Measurements from ENCODE around the gene CDK12. TPM values are rescaled to one million over a fixed set of nuclear protein-coding genes. Genes with fewer than 3 reads are reported as not detected.
"Not testable (repeated sequence)": the region's sequence is repeated elsewhere in the genome, so short reads cannot be mapped to it uniquely, and the experiment has no call there.

CDK12 gene
- total RNA-seq, 1 experiment from 2014 or later, result 30.4 TPM

DNA sequence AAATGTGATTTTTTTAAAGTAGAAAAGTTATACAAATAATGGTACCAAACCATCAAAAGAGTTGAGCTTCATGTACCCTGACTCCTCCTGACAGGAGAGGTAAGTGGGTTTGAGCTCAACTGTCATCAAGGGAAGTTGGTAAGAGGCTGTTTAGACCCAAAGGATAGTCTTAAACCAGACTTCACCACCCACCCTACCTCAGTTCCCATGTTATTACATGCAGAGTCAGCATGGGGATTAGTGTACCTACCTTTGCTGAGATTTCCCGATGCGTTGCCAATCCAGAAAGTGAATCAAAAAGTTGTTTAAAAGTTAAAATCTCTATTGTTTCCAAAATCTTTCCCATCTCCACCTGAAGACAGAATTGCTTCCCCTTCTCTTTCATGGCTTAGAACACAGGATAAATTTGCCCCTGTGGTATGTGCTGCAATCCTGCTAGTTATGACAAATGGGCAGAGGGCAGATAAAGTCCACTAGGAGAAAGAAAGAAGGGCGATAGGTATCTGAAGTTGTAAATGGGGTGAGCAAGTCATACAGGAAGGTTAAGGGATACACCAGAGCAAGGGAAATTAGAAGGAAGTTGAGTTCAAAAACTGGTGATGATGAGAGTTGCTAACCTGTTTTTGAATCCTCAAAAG, 73.6 kb downstream of the CDK12 start:
- Histone ChIP-seq H3K27ac (ENCODE audit: low read length) (no peak overlapping the region), H3K27me3 (ENCODE audit: low read length) (no peaks in the 10 kb centered on the region), H3K9ac (ENCODE audit: low read length) (no peak overlapping the region), H4K20me1 (ENCODE audit: low read length) (no peaks in the 10 kb centered on the region), H3K9me3 (ENCODE audit: low read length) (no peaks in the 10 kb centered on the region), H3K9me2 (replicated peaks; ENCODE audit: low read length) (no peaks in the 10 kb centered on the region), H3F3A (ENCODE audit: low read length, unreplicated experiment) (no peaks in the 10 kb centered on the region), H3K4me3 (ENCODE audit: low read length) (no peak overlapping the region), H3K4me2 (ENCODE audit: low read length) (0 out of 2 replicates have a peak overlapping the region, but pooled peaks have one; percentile 14), H3K36me3 (ENCODE audit: low read depth, low read length) (peaks cover 2% of the 10 kb centered on the region; the same call in 1 of the 2 replicates), H3K4me1 (ENCODE audit: insufficient read depth, low read length) (peaks cover 21% of the 10 kb centered on the region), H3K79me2 (ENCODE audit: low read length) (no peaks in the 10 kb centered on the region), H2AFZ (ENCODE audit: low read length) (no peak overlapping the region)
- ChIA-PET POLR2A (ENCODE audit: unreplicated experiment) (no interaction called here), CTCF (no interaction called here)
- TF ChIP-seq EZH2phosphoT487 (IDR thresholded peaks at IDR 0.05; ENCODE audit: borderline replicate concordance, low read length), result no peak
- TF ChIP-seq, protein P1, sequence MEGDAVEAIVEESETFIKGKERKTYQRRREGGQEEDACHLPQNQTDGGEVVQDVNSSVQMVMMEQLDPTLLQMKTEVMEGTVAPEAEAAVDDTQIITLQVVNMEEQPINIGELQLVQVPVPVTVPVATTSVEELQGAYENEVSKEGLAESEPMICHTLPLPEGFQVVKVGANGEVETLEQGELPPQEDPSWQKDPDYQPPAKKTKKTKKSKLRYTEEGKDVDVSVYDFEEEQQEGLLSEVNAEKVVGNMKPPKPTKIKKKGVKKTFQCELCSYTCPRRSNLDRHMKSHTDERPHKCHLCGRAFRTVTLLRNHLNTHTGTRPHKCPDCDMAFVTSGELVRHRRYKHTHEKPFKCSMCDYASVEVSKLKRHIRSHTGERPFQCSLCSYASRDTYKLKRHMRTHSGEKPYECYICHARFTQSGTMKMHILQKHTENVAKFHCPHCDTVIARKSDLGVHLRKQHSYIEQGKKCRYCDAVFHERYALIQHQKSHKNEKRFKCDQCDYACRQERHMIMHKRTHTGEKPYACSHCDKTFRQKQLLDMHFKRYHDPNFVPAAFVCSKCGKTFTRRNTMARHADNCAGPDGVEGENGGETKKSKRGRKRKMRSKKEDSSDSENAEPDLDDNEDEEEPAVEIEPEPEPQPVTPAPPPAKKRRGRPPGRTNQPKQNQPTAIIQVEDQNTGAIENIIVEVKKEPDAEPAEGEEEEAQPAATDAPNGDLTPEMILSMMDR (conservative IDR thresholded peaks at IDR 0.05; ENCODE audit: low read depth, low read length), result no peak
- TF ChIP-seq EZH2 (IDR thresholded peaks at IDR 0.05; ENCODE audit: low read length, unreplicated experiment), result no peak
- no peak for DNase-seq
- BruUV-seq (replicated peaks), result no TSS peak
- ATAC-seq, result no peak
- intact Hi-C loops (cut with micrococcal nuclease), result no loop called here

DNA sequence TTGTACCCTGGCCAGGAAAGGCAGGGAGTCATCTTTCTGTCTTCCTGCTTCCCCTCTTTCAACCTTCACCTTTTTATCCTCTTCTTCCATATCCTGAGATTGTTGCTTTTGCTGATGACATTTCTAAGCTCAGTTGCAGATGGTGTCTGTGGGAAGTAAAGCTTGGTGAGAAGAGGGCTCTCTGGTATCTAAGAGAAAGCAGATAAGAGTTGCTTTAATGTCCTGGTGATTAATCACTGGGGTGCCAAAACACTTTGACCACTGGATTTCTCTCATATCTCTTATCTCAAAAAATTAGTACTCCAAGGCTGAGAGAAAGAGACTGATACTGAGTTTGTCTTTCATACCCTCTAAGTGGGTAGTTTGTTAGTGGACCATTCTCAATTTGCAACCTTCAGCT, 75.2 kb downstream of the CDK12 start:
- H3K9me3 ChIP-seq (ENCODE audit: low read length), result no peaks in the 10 kb centered on the region
- no peaks in the 10 kb centered on the region for H3K79me2 ChIP-seq (ENCODE audit: low read length)
- H3K9me2 ChIP-seq (replicated peaks; ENCODE audit: low read length), result no peaks in the 10 kb centered on the region
- H3K27ac ChIP-seq (ENCODE audit: low read length), result no peak overlapping the region
- CTCF ChIA-PET, result no interaction called here
- no peak overlapping the region for H3K4me3 ChIP-seq (ENCODE audit: low read length)
- H3K27me3 ChIP-seq (ENCODE audit: low read length), result no peaks in the 10 kb centered on the region
- POLR2A ChIA-PET (ENCODE audit: unreplicated experiment), result no interaction called here
- ATAC-seq (no peak), DNase-seq (no peak)
- no peak overlapping the region for H2AFZ ChIP-seq (ENCODE audit: low read length)
- peaks cover 21% of the 10 kb centered on the region for H3K4me1 ChIP-seq (ENCODE audit: insufficient read depth, low read length)
- no peak overlapping the region for H3K4me2 ChIP-seq (ENCODE audit: low read length)
- no peak overlapping the region for H3K9ac ChIP-seq (ENCODE audit: low read length)
- no peaks in the 10 kb centered on the region for H3K36me3 ChIP-seq (ENCODE audit: low read depth, low read length)
- TF ChIP-seq EZH2 (IDR thresholded peaks at IDR 0.05; ENCODE audit: low read length, unreplicated experiment) (no peak), EZH2phosphoT487 (IDR thresholded peaks at IDR 0.05; ENCODE audit: borderline replicate concordance, low read length) (no peak)
- TF ChIP-seq, protein P1 (conservative IDR thresholded peaks at IDR 0.05; ENCODE audit: low read depth, low read length), result no peak
- no peaks in the 10 kb centered on the region for H3F3A ChIP-seq (ENCODE audit: low read length, unreplicated experiment)
- BruUV-seq (replicated peaks), result no TSS peak
- H4K20me1 ChIP-seq (ENCODE audit: low read length), result no peaks in the 10 kb centered on the region
- intact Hi-C loops (cut with micrococcal nuclease), result no loop called here

DNA sequence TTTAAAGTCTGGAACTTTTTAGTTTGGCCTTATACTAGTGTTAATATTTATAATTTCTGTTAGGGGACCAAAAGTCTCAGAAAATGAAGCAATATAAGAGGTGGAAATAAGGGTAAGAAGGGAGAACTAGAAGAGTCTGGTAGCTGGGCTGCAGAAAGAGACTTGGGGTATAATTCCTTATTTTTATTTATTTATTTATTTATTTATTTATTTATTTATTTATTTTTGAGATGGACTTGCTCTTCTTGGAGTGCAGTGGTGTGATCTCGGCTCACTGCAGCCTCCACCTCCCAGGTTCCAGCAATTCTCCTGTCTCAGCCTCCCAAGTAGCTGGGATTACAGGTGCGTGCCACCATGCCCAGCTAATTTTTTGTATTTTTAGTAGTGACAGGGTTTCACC, 76.1 kb downstream of the CDK12 start:
- CTCF ChIA-PET; POLR2A ChIA-PET (ENCODE audit: unreplicated experiment); H3K9me3 ChIP-seq (ENCODE audit: low read length): not testable (repeated sequence)

More for the DNA sequence above, 76.1 kb downstream of the CDK12 start:
- H3K27me3 ChIP-seq (ENCODE audit: low read length); H3F3A ChIP-seq (ENCODE audit: low read length, unreplicated experiment); BruUV-seq (replicated peaks); H3K4me3 ChIP-seq (ENCODE audit: low read length); H4K20me1 ChIP-seq (ENCODE audit: low read length); intact Hi-C loops (cut with micrococcal nuclease); H3K27ac ChIP-seq (ENCODE audit: low read length); H3K4me2 ChIP-seq (ENCODE audit: low read length); H3K9ac ChIP-seq (ENCODE audit: low read length); DNase-seq; H2AFZ ChIP-seq (ENCODE audit: low read length); H3K36me3 ChIP-seq (ENCODE audit: low read depth, low read length); ATAC-seq; H3K79me2 ChIP-seq (ENCODE audit: low read length); H3K9me2 ChIP-seq (replicated peaks; ENCODE audit: low read length): not testable (repeated sequence)
- peaks cover 21% of the 10 kb centered on the region for H3K4me1 ChIP-seq (ENCODE audit: insufficient read depth, low read length)

All from PC-3 (cell line).